Gastroesophageal sphincter (tissue), 3 donors: Measurements from ENCODE around the gene SRRM4.

ENCODE experiments used
- CTCF ChIP-seq, 4 experiments: fragments of 200-600 bp in 2 of 4; fragments of 450-650 bp in 2 of 4; sonication (generic) in 1 of 4; IDR thresholded peaks; one replicate each; pipeline ENCODE4 v1.5.1; 2017 to 2019; ENCODE audit warnings: antibody characterized with exemption in 4 of 4, mild to moderate bottlenecking in 2 of 4, moderate library complexity in 2 of 4
- POLR2A ChIP-seq, 2 donors: fragments of 450-650 bp; IDR thresholded peaks; one replicate each; pipeline ENCODE4 v1.6.1; 2017; ENCODE audit warnings: antibody characterized with exemption in 2 of 2, mild to moderate bottlenecking in 2 of 2, moderate library complexity in 1 of 2
- POLR2AphosphoS5 ChIP-seq: sonication (generic); formaldehyde crosslinking; IDR thresholded peaks from one replicate; pipeline ENCODE4 v1.6.1; 2017; ENCODE audit warnings: antibody characterized with exemption

DNA sequence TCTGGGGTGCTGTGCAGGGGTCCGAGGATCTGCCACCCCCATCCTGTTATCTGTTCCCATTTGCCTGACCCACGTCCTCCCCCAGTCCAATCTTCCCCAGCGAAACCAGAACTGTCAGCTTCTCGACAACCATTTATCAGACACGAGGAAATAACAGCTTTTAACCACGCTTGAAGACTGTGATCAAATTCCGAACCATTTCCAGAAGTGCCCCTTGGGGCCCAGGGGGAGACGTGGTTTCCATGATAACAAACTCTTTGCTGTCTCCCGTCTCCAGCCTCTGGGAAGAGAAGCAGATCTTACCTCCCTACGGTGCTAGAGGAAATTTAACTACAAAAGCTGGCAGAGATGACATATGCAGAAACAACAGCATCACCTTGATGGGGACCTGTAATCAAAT, 35.1 kb upstream of the SRRM4 start:
- TF ChIP-seq CTCF (IDR thresholded peaks at IDR 0.05) = no peak
- TF ChIP-seq POLR2A (IDR thresholded peaks at IDR 0.05) = no peak
- TF ChIP-seq POLR2AphosphoS5 = no peak
